ENCODE results near the gene VPS26C. TPM values are rescaled to one million over a fixed set of nuclear protein-coding genes. Genes with fewer than 3 reads are reported as not detected.

Gene VPS26C
- total RNA-seq, 2 donors from 2014 or later = 68.9 to 69.0 TPM

DNA sequence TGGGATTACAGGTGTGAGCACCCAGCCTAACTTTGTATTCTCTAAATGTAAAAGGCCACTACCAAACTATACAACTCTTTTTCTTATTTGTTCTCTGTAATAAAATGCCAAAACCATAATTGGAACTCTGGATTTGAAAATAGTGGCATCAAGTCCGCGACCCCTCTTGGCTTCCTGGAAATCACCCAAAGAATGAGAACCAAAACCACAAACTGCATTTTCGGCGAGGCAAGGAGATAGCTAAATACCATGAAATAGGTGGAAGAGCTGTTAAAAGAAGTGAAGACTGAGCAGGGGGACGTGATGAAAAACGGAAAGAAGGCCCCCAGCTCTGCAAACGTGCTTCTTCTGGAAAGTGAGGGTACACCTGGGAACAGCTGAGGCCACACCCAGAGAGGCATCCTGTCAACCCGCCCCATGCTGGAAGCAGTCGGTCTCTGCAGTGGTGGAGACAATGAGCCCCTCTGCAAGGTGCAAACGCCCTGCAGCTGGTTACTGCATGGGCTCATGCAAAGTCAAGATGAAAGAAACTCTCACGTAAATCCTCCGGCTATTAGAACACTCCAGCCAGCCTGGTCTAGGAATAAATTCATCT lies 22.5 kb downstream of the VPS26C start:
- H3K36me3 Mint-ChIP-seq = peaks cover 0 to 30% of the 10 kb centered on the region in 2 donors
- H3K27ac Mint-ChIP-seq = peak overlapping the region; percentile 44 to 83
- no peak for DNase-seq (ENCODE audit: low spot score in 2 of 2)
- peak; percentile 39 to 58 for ATAC-seq
- H3K9me3 Mint-ChIP-seq = no peaks in the 10 kb centered on the region

- no peak for DNase-seq (ENCODE audit: low spot score in 2 of 2)
Observed at GRCh38 chr21:37243961-37244360, 23.2 kb downstream of the VPS26C start.

DNA sequence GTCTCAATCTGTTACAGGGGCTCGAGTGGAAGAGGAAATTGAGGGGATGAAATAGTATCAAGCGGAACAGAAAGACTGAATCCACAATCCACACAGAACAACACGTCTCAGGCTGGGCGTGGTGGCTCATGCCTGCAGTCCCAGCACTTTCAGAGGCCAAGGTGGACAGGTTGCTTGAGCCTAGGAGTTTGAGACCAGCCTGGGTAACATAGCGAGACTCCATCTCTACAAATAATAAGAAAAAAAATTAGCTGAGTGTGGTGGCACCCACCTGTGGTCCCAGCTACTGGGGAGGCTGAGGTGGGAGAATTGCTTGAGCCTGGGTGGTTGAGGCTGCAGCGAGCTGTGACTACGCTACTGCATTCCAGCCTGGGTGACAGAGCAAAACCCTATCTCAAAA lies 25.7 kb downstream of the VPS26C start:
- ATAC-seq (no peak), DNase-seq (ENCODE audit: low spot score in 2 of 2) (no peak)
- H3K36me3 Mint-ChIP-seq = peaks cover 0 to 30% of the 10 kb centered on the region in 2 donors
- peak overlapping the region; percentile 8 to 25 for H3K27ac Mint-ChIP-seq
- no peaks in the 10 kb centered on the region for H3K9me3 Mint-ChIP-seq

More at GRCh38 chr21:37243961-37244360, 23.2 kb downstream of the VPS26C start:
- no peak for ATAC-seq
- H3K27ac Mint-ChIP-seq = peak overlapping the region in 1 of 2 donors; percentile 83
- H3K9me3 Mint-ChIP-seq = no peaks in the 10 kb centered on the region
- peaks cover 0 to 30% of the 10 kb centered on the region in 2 donors for H3K36me3 Mint-ChIP-seq

DNA sequence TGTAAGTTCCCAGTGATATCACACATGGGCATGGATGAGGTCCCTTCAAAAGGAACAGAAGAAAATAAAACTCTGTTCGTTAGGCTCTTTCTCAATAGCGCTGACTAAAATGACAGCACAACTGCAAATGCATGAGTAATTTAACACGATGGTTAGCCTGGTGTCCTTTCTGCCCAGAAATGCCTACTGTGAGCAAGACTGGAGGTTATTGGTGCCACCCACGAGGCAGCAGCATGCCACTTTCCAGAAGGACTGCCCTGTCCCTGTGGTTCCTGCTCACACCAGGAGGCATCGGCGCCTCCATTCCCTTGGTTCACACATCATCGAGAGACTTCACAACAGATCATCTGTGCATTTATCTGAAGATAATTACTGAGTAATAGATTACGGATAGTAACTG lies 26.2 kb downstream of the VPS26C start:
- Mint-ChIP-seq H3K27ac (peak overlapping the region; percentile 8 to 25), H3K36me3 (peaks cover 0 to 27% of the 10 kb centered on the region in 2 donors), H3K9me3 (no peaks in the 10 kb centered on the region)
- ATAC-seq = peak in 1 of 2 donors; percentile 61
- no peak for DNase-seq (ENCODE audit: low spot score in 2 of 2)

- DNase-seq (ENCODE audit: low spot score in 2 of 2) = no peak
- Mint-ChIP-seq H3K27ac (peak overlapping the region; percentile 15 to 51), H3K9me3 (no peaks in the 10 kb centered on the region), H3K36me3 (peaks cover 0 to 14% of the 10 kb centered on the region in 2 donors)
- no peak for ATAC-seq
Observed at GRCh38 chr21:37237764-37238163, 29.4 kb downstream of the VPS26C start.

GRCh38 chr21:37237346-37237745 lies 29.8 kb downstream of the VPS26C start:
- ATAC-seq = no peak
- Mint-ChIP-seq H3K36me3 (peaks cover 0 to 14% of the 10 kb centered on the region in 2 donors), H3K9me3 (no peaks in the 10 kb centered on the region), H3K27ac (peak overlapping the region; percentile 15 to 51)
- DNase-seq (ENCODE audit: low spot score in 2 of 2) = no peak

DNA sequence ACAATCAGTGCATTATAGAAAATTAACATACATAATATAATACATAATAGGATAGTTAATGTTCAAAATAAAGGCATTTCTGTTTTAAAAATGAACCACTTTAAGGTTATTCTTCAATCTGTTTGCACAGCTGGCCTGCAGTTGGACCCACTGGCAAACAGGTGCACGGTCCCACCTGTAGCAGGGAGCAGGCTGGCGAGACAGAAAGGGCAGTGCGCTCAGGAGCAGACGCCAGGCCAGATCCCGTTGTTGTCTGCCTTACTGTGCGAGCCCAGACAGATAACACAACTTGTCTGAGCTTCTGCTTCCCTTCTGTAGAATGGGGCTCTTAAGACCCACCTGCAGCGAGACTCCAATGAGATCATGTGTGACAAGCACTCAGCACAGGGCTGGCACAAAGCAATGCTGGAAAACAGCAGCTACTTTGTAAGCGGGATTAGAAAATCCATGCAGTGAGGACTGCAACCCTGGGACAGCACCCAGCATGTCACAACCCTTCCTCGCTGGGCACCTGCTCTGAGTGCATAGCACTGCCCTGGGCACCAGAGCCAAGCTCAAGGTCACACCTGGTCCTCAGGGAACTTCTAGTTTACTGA lies 33.5 kb downstream of the VPS26C start:
- no peak overlapping the region for H3K27ac Mint-ChIP-seq
- H3K9me3 Mint-ChIP-seq = no peaks in the 10 kb centered on the region
- no peak for ATAC-seq
- peaks cover 0 to 13% of the 10 kb centered on the region in 2 donors for H3K36me3 Mint-ChIP-seq
- no peak for DNase-seq (ENCODE audit: low spot score in 2 of 2)

GRCh38 chr21:37232274-37233018 lies 34.7 kb downstream of the VPS26C start:
- DNase-seq (ENCODE audit: low spot score in 2 of 2) (no peak), ATAC-seq (no peak)
- Mint-ChIP-seq H3K36me3 (peaks cover 9 to 23% of the 10 kb centered on the region in 2 donors), H3K27ac (peak overlapping the region; percentile 56 to 74), H3K9me3 (no peaks in the 10 kb centered on the region)

- Mint-ChIP-seq H3K9me3 (no peaks in the 10 kb centered on the region), H3K27ac (peak overlapping the region; percentile 56 to 79), H3K36me3 (peaks cover 13 to 29% of the 10 kb centered on the region in 2 donors)
- ATAC-seq (no peak), DNase-seq (ENCODE audit: low spot score in 2 of 2) (no peak)
Observed at GRCh38 chr21:37231671-37232070, 35.5 kb downstream of the VPS26C start.

DNA sequence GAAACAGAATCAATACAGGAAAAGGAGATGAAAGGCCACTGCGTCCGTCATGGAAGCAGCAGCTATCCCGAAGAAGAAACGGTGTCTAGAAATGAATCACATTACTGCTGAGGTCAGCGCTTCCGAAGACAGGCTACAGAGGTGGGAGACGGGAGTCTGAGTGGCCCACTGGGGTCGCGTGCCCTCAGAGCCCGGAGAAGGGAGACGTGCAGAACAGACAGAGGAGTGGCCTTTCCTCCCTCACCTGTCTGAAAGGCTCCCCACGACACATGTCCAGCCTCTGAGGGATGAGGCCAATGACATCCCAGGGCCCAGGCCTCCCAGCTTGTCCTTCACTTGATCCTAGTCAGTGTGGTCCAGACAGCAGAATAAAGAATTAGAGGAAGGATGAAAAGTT lies 35.9 kb downstream of the VPS26C start:
- Mint-ChIP-seq H3K36me3 (peaks cover 16 to 31% of the 10 kb centered on the region in 2 donors), H3K9me3 (no peaks in the 10 kb centered on the region), H3K27ac (peak overlapping the region in 1 of 2 donors; percentile 79)
- DNase-seq (ENCODE audit: low spot score in 2 of 2) (no peak), ATAC-seq (no peak)

DNA sequence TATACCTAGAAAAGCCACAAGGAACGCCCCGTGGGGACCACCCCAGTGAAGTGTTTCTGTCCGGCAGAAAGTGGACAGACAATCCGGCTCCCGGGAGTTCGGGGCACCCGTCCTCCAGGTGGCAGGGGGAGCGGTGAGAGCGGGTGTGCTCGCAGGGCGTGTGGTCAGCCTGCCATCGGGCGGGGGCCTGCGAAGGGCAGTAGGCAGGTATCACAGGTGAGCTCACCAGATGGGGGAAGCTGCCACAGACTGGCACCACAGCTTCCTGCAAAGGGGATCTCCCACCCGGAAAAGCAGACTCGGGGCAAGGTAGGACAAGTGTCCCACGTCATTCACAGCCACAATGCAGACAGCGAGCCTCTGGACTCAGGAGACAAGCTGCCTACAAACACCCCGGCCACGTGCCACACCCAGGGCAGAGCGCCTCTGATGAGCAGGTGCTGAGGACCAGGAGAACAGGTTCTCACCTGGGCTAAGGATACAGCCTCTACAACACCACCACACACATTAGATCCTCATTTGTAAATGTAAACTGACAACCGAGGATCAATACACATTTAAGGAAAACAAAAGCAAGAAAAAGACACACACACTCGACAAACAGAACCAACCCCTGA lies 36.4 kb downstream of the VPS26C start:
- DNase-seq (ENCODE audit: low spot score in 2 of 2) (no peak), ATAC-seq (no peak)
- Mint-ChIP-seq H3K27ac (peak overlapping the region in 1 of 2 donors; percentile 78), H3K9me3 (no peaks in the 10 kb centered on the region), H3K36me3 (peaks cover 16 to 35% of the 10 kb centered on the region in 2 donors)

- H3K27ac Mint-ChIP-seq = peak overlapping the region; percentile 20 to 32
- ATAC-seq (no peak), DNase-seq (ENCODE audit: low spot score in 2 of 2) (no peak)
- no peaks in the 10 kb centered on the region for H3K9me3 Mint-ChIP-seq
- peaks cover 19 to 62% of the 10 kb centered on the region in 2 donors for H3K36me3 Mint-ChIP-seq
Observed at GRCh38 chr21:37228003-37228400, 39.1 kb downstream of the VPS26C start.

DNA sequence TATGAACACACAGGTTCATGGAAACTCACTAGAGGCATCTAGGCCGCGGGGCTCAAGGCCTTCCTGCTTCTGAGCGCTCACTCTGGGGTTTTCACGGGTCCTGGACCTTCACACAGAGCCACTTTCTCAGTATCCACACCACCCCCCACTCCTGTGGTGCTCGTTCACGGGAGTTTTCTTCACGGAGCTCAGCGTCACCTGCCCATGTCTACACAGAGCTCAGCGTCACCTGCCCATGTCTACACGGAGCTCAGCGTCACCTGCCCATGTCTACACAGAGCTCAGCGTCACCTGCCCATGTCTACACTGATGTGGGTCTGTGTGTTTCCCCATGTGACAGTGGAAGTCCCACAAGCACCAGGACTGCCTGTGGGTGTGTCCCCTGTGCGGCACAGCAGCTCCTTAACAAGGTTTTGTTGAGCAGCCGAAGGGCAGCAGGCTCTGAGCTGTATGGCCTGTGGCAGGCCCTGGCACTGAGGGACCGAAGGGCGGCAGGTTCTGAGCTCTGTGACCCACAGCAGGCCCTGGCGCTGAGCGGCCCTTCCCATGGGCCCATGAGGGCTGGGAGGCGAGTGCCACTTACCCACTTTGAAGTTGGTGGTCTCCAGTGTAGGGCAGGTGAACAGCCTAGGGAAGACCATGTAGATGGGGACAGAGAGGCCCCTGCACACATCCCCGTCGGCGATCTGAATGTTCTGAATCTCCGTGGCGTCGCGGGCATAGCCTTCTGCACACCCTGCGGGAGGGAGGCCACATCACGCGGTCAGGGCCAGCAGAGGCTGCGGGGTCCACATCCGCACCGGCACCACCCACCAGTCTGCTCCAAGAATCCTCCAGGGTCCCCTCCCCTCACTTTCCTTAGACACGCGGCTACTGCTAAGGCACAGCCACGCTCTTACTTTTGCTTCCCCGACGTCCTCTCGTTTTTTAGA lies 39.8 kb downstream of the VPS26C start:
- H3K36me3 Mint-ChIP-seq = peaks cover 22 to 66% of the 10 kb centered on the region in 2 donors
- DNase-seq (ENCODE audit: low spot score in 2 of 2) (no peak), ATAC-seq (no peak)
- H3K27ac Mint-ChIP-seq = peak overlapping the region; percentile 66 to 81
- H3K9me3 Mint-ChIP-seq = no peaks in the 10 kb centered on the region

DNA sequence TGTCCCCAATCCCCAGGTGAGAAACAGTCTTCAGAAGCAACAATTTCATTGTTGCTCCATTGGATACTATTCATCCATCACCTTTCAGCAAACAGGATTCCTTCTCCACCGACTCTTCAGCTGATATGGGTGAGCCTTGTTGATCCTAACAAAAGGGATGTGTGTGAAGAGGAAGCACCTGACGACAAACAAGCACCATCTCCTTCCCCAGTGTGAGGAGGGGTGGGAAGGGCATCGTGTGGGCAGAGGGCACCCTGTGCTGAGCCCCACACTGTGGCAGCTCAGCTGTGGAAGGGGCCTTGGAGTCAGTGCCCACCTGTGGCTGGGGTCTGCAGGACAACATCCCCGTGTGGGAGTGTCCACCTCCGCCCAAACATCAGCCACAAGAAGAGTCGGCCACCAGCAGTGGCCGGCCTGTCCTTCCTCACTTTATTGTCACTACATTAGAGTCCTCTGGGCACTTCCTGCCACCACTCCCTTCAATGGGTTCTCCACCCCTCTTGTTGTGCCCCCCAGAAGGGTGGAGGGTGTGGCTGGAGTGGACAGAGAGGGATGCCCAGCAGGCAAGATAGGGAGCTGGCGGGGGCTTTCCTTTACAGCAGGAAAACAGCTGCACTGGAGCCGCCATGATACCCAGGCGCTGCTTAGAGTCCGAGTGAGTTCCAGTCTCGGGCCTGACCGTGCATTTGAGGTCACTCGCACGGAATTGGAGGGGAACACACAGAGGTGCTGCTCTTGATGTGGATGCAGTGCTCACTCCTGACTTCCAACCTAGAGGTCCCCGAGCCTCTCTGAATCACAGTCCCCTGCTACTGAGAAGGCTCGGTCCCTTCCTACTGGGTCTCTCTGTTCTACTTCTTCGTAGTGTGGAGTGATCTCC lies 40.9 kb downstream of the VPS26C start:
- H3K27ac Mint-ChIP-seq = peak overlapping the region; percentile 66 to 96
- ATAC-seq (no peak), DNase-seq (ENCODE audit: low spot score in 2 of 2) (no peak)
- no peaks in the 10 kb centered on the region for H3K9me3 Mint-ChIP-seq
- H3K36me3 Mint-ChIP-seq = peaks cover 24 to 64% of the 10 kb centered on the region in 2 donors

Data from activated naive CD4-positive, alpha-beta T cell treated with anti-CD3 and anti-CD28 coated beads, Interleukin-2, amount 50 U/mL, for 72 hours (primary cell).